NB4 (cell line): ENCODE results near the gene OR10H5.
"Not testable (repeated sequence)": the region's sequence is repeated elsewhere in the genome, so short reads cannot be mapped to it uniquely, and the experiment has no call there.

Experiments
- DNase-seq: peaks from one replicate; pipeline ENCODE4 v3.0.0; 2010; ENCODE audit warnings: low read depth
- H3K4me3 ChIP-seq: one replicate; pipeline ENCODE4 v1.5.1; 2011; ENCODE audit warnings: mild to moderate bottlenecking, low read depth, low read length, moderate library complexity
- MYC ChIP-seq: IDR thresholded peaks from 2 replicates; pipeline ENCODE4 v1.6.1; 2011; ENCODE audit warnings: low read depth, low read length
- POLR2A ChIP-seq: IDR thresholded peaks from 2 replicates; pipeline ENCODE4 v1.6.1; 2011; ENCODE audit warnings: mild to moderate bottlenecking; ENCODE audit not compliant: insufficient read length; ENCODE audit errors: extremely low read depth
- TF ChIP-seq, protein P1 (sequence below): IDR thresholded peaks from one replicate; pipeline ENCODE4 v1.5.1; 2012; ENCODE audit warnings: low read depth, low read length
- TF ChIP-seq, protein P2 (sequence below): IDR thresholded peaks from 2 replicates; pipeline ENCODE4 v1.6.1; 2011; ENCODE audit warnings: low read depth, low read length

The OR10H5 gene

DNA sequence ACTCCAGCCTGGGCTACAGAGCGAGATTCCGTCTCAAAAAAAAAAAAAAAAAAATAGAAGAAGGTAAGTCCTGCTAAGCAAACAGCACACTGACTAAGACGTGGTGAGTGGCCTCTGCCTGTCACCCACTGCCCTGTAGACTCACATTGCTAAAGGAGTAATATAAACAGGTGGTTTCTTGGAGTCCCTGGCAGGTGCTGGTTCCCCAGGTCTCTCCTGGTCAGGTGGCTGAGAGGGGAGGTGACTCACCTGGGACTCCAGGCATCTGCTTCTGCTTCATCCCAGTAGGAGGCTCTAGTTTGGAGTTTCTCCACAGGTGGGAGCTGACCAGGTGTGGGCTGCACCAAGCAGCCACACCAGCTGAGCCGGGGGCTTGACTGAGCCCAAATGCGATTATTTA lies 27.8 kb downstream of the OR10H5 start, which contains the start of gene OR10H1:
TSS of gene OR10H1 (minus strand) at position 359 of the 400 bp plus-strand sequence. CDS start 7,627 bp downstream, outside the sequence.
- DNase-seq, result no peak
- TF ChIP-seq, protein P1, sequence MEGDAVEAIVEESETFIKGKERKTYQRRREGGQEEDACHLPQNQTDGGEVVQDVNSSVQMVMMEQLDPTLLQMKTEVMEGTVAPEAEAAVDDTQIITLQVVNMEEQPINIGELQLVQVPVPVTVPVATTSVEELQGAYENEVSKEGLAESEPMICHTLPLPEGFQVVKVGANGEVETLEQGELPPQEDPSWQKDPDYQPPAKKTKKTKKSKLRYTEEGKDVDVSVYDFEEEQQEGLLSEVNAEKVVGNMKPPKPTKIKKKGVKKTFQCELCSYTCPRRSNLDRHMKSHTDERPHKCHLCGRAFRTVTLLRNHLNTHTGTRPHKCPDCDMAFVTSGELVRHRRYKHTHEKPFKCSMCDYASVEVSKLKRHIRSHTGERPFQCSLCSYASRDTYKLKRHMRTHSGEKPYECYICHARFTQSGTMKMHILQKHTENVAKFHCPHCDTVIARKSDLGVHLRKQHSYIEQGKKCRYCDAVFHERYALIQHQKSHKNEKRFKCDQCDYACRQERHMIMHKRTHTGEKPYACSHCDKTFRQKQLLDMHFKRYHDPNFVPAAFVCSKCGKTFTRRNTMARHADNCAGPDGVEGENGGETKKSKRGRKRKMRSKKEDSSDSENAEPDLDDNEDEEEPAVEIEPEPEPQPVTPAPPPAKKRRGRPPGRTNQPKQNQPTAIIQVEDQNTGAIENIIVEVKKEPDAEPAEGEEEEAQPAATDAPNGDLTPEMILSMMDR, result no peak
- no peak for TF ChIP-seq MYC
- TF ChIP-seq, protein P2, sequence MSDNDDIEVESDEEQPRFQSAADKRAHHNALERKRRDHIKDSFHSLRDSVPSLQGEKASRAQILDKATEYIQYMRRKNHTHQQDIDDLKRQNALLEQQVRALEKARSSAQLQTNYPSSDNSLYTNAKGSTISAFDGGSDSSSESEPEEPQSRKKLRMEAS, result no peak
- TF ChIP-seq POLR2A, result no peak

DNA sequence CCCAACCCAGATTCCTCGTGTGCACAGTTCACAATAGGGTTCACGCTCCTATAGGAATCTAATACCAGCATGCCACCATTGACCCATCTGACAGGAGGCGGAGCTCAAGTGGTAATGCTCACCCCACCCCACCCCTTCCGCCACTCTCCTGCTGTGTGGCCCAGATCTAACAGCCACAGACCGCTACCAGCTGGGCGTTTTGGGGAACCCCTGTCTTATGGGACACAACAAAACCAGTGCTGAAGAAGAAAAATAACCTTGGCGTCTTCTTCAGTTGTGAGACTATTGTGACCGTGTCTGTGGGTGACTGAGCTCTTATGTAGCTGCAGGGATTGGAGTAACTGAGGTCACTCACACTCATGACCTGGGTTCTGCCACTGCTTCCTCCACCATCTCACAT lies 33.2 kb downstream of the OR10H5 start:
- no peak for DNase-seq
- TF ChIP-seq MYC, result no peak
- H3K4me3 ChIP-seq, result no peak overlapping the region

More for the DNA sequence above, 27.8 kb downstream of the OR10H5 start, which contains the start of gene OR10H1:
- H3K4me3 ChIP-seq, result no peak within 1 kb of the TSS

GRCh38 chr19:15825753-15826152 lies 38.3 kb downstream of the OR10H5 start:
- DNase-seq, result no peak
- no peak for TF ChIP-seq MYC
- TF ChIP-seq, protein P1, result no peak
- TF ChIP-seq POLR2A, result no peak
- TF ChIP-seq, protein P2, result no peak
- no peak overlapping the region for H3K4me3 ChIP-seq

GRCh38 chr19:15828121-15828610 lies 40.7 kb downstream of the OR10H5 start:
- no peak for TF ChIP-seq POLR2A
- TF ChIP-seq, protein P1, result no peak
- no peak for DNase-seq
- no peak overlapping the region for H3K4me3 ChIP-seq

GRCh38 chr19:15828611-15829305 lies 41.3 kb downstream of the OR10H5 start:
- not testable (repeated sequence) for DNase-seq

DNA sequence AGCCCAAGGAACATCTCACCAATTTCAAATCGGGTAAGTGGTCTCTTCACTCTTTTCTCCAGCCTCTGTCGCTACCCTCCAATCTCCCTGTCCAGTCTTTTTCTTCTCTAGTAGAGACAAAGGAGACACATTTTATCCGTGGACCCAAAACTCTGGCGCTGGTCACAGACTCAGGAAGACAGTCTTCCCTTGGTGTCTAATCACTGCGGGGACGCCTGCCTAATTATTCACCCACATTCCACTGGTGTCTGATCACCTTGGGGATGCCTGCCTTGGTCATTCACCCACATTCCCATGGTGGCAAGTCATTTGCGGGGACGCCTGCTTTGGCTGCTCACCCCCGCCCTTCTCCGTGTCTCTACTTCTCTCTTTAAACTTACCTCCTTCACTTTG lies 41.8 kb downstream of the OR10H5 start:
- DNase-seq, result no peak
- no peak overlapping the region for H3K4me3 ChIP-seq
- TF ChIP-seq, protein P1, result no peak
- TF ChIP-seq MYC, result no peak
- no peak for TF ChIP-seq POLR2A
- TF ChIP-seq, protein P2, result no peak

More at GRCh38 chr19:15828611-15829305, 41.3 kb downstream of the OR10H5 start:
- H3K4me3 ChIP-seq, result not testable (repeated sequence)

GRCh38 chr19:15829786-15830185 lies 42.3 kb downstream of the OR10H5 start:
- no peak overlapping the region for H3K4me3 ChIP-seq
- TF ChIP-seq, protein P2, result no peak
- TF ChIP-seq, protein P1, result no peak
- TF ChIP-seq POLR2A (no peak), MYC (no peak)
- no peak for DNase-seq
